Stimulated activated memory B cell treated with anti-CD40 and anti-IgM and Interleukin-4, amounts not matched to agents 10 μg/mL and 1 μg/mL and 100 μg/mL, for 72 hours (primary cell): ENCODE measurements around the gene SLC35B4.

Experiments
- ATAC-seq: fragments of 150-1000 bp; cut with Tn5 transposase; 2 replicates; pipeline ENCODE4 v1.10.0; 2021
- H3K27ac Mint-ChIP-seq: one replicate; pipeline ENCODE4 v1.8.0; 2022; ENCODE audit warnings: mild to moderate bottlenecking, mixed read lengths
- H3K27me3 Mint-ChIP-seq: one replicate; pipeline ENCODE4 v1.8.0; 2022; ENCODE audit warnings: mixed read lengths
- H3K36me3 Mint-ChIP-seq: one replicate; pipeline ENCODE4 v1.8.0; 2022; ENCODE audit warnings: mixed read lengths
- H3K4me1 Mint-ChIP-seq: one replicate; pipeline ENCODE4 v1.8.0; 2022; ENCODE audit warnings: mixed read lengths
- H3K4me3 Mint-ChIP-seq: one replicate; pipeline ENCODE4 v1.8.0; 2022; ENCODE audit warnings: mild to moderate bottlenecking, moderate library complexity, mixed read lengths
- H3K9me3 Mint-ChIP-seq: one replicate; pipeline ENCODE4 v1.8.0; 2022; ENCODE audit warnings: mixed read lengths

Gene SLC35B4

GRCh38 chr7:134343796-134344195 is 27.1 kb upstream of the SLC35B4 start:
- H3K27ac Mint-ChIP-seq: no peak overlapping the region
- no peak for ATAC-seq
- peaks cover 51% of the 10 kb centered on the region for H3K27me3 Mint-ChIP-seq
- H3K4me1 Mint-ChIP-seq: no peaks in the 10 kb centered on the region
- peaks cover 7% of the 10 kb centered on the region for H3K9me3 Mint-ChIP-seq
- no peak overlapping the region for H3K4me3 Mint-ChIP-seq
- no peaks in the 10 kb centered on the region for H3K36me3 Mint-ChIP-seq

GRCh38 chr7:134343136-134343535 is 26.4 kb upstream of the SLC35B4 start:
- no peak for ATAC-seq
- H3K36me3 Mint-ChIP-seq: no peaks in the 10 kb centered on the region
- peaks cover 9% of the 10 kb centered on the region for H3K9me3 Mint-ChIP-seq
- no peak overlapping the region for H3K27ac Mint-ChIP-seq
- no peaks in the 10 kb centered on the region for H3K4me1 Mint-ChIP-seq
- H3K27me3 Mint-ChIP-seq: peaks cover 49% of the 10 kb centered on the region
- H3K4me3 Mint-ChIP-seq: no peak overlapping the region

GRCh38 chr7:134339475-134339874 is 22.7 kb upstream of the SLC35B4 start:
- Mint-ChIP-seq H3K4me1 (no peaks in the 10 kb centered on the region), H3K27me3 (peaks cover 32% of the 10 kb centered on the region), H3K9me3 (peaks cover 9% of the 10 kb centered on the region), H3K27ac (no peak overlapping the region), H3K36me3 (no peaks in the 10 kb centered on the region), H3K4me3 (no peak overlapping the region)
- no peak for ATAC-seq

GRCh38 chr7:134337980-134338379 is 21.2 kb upstream of the SLC35B4 start:
- Mint-ChIP-seq H3K36me3 (no peaks in the 10 kb centered on the region), H3K27me3 (peaks cover 32% of the 10 kb centered on the region), H3K4me3 (no peak overlapping the region), H3K27ac (no peak overlapping the region), H3K9me3 (peaks cover 9% of the 10 kb centered on the region), H3K4me1 (no peaks in the 10 kb centered on the region)
- ATAC-seq: no peak

GRCh38 chr7:134334408-134334807 is 17.7 kb upstream of the SLC35B4 start:
- Mint-ChIP-seq H3K27me3 (peaks cover 28% of the 10 kb centered on the region), H3K9me3 (peaks cover 5% of the 10 kb centered on the region), H3K27ac (no peak overlapping the region), H3K4me1 (no peaks in the 10 kb centered on the region), H3K4me3 (no peak overlapping the region), H3K36me3 (no peaks in the 10 kb centered on the region)
- no peak for ATAC-seq

GRCh38 chr7:134333943-134334342 is 17.2 kb upstream of the SLC35B4 start:
- no peak for ATAC-seq
- Mint-ChIP-seq H3K36me3 (no peaks in the 10 kb centered on the region), H3K27me3 (peaks cover 23% of the 10 kb centered on the region), H3K4me1 (no peaks in the 10 kb centered on the region), H3K27ac (no peak overlapping the region), H3K4me3 (no peak overlapping the region), H3K9me3 (peaks cover 3% of the 10 kb centered on the region)

- H3K4me3 Mint-ChIP-seq: no peak overlapping the region
- no peak overlapping the region for H3K27ac Mint-ChIP-seq
- H3K4me1 Mint-ChIP-seq: peaks cover 4% of the 10 kb centered on the region
- H3K27me3 Mint-ChIP-seq: peaks cover 19% of the 10 kb centered on the region
- no peak for ATAC-seq
- no peaks in the 10 kb centered on the region for H3K9me3 Mint-ChIP-seq
- no peaks in the 10 kb centered on the region for H3K36me3 Mint-ChIP-seq
Measured at GRCh38 chr7:134332892-134333291, 16.2 kb upstream of the SLC35B4 start.

GRCh38 chr7:134331393-134331792 is 14.7 kb upstream of the SLC35B4 start:
- no peaks in the 10 kb centered on the region for H3K36me3 Mint-ChIP-seq
- H3K27ac Mint-ChIP-seq: no peak overlapping the region
- H3K27me3 Mint-ChIP-seq: peaks cover 8% of the 10 kb centered on the region
- no peak overlapping the region for H3K4me3 Mint-ChIP-seq
- H3K9me3 Mint-ChIP-seq: no peaks in the 10 kb centered on the region
- H3K4me1 Mint-ChIP-seq: peaks cover 6% of the 10 kb centered on the region
- no peak for ATAC-seq

- no peaks in the 10 kb centered on the region for H3K36me3 Mint-ChIP-seq
- H3K4me3 Mint-ChIP-seq: no peak overlapping the region
- no peaks in the 10 kb centered on the region for H3K9me3 Mint-ChIP-seq
- no peak overlapping the region for H3K27ac Mint-ChIP-seq
- peaks cover 8% of the 10 kb centered on the region for H3K27me3 Mint-ChIP-seq
- H3K4me1 Mint-ChIP-seq: peaks cover 6% of the 10 kb centered on the region
- ATAC-seq: no peak
Measured at GRCh38 chr7:134330974-134331373, 14.2 kb upstream of the SLC35B4 start.

GRCh38 chr7:134329614-134330346 is 13.1 kb upstream of the SLC35B4 start:
- H3K4me1 Mint-ChIP-seq: peaks cover 6% of the 10 kb centered on the region
- H3K27ac Mint-ChIP-seq: no peak overlapping the region
- H3K9me3 Mint-ChIP-seq: no peaks in the 10 kb centered on the region
- ATAC-seq: no peak
- no peak overlapping the region for H3K4me3 Mint-ChIP-seq
- H3K27me3 Mint-ChIP-seq: peaks cover 8% of the 10 kb centered on the region
- no peaks in the 10 kb centered on the region for H3K36me3 Mint-ChIP-seq

- H3K4me3 Mint-ChIP-seq: no peak overlapping the region
- peaks cover 2% of the 10 kb centered on the region for H3K9me3 Mint-ChIP-seq
- peaks cover 6% of the 10 kb centered on the region for H3K4me1 Mint-ChIP-seq
- H3K27ac Mint-ChIP-seq: no peak overlapping the region
- H3K27me3 Mint-ChIP-seq: peaks cover 13% of the 10 kb centered on the region
- no peak for ATAC-seq
- H3K36me3 Mint-ChIP-seq: no peaks in the 10 kb centered on the region
Measured at GRCh38 chr7:134328900-134329299, 12.2 kb upstream of the SLC35B4 start.

GRCh38 chr7:134327896-134328295 is 11.2 kb upstream of the SLC35B4 start:
- ATAC-seq: peak; percentile 81
- Mint-ChIP-seq H3K4me3 (no peak overlapping the region), H3K27ac (no peak overlapping the region)

GRCh38 chr7:134324107-134324506 is 7.4 kb upstream of the SLC35B4 start:
- Mint-ChIP-seq H3K4me3 (no peak overlapping the region), H3K4me1 (peaks cover 6% of the 10 kb centered on the region), H3K27me3 (peaks cover 14% of the 10 kb centered on the region), H3K27ac (no peak overlapping the region), H3K9me3 (peaks cover 2% of the 10 kb centered on the region), H3K36me3 (no peaks in the 10 kb centered on the region)
- ATAC-seq: no peak

More at GRCh38 chr7:134327896-134328295, 11.2 kb upstream of the SLC35B4 start:
- Mint-ChIP-seq H3K27me3 (peaks cover 22% of the 10 kb centered on the region), H3K9me3 (peaks cover 2% of the 10 kb centered on the region), H3K4me1 (peaks cover 6% of the 10 kb centered on the region), H3K36me3 (no peaks in the 10 kb centered on the region)

GRCh38 chr7:134320201-134320600 is 3.5 kb upstream of the SLC35B4 start:
- no peak for ATAC-seq
- Mint-ChIP-seq H3K4me1 (peaks cover 14% of the 10 kb centered on the region), H3K36me3 (no peaks in the 10 kb centered on the region), H3K27ac (no peak overlapping the region), H3K9me3 (peaks cover 2% of the 10 kb centered on the region), H3K4me3 (no peak overlapping the region), H3K27me3 (peaks cover 14% of the 10 kb centered on the region)

- Mint-ChIP-seq H3K36me3 (no peaks in the 10 kb centered on the region), H3K27ac (no peak overlapping the region), H3K4me1 (peaks cover 14% of the 10 kb centered on the region), H3K27me3 (peaks cover 5% of the 10 kb centered on the region), H3K9me3 (no peaks in the 10 kb centered on the region), H3K4me3 (no peak overlapping the region)
- no peak for ATAC-seq
Measured at GRCh38 chr7:134318443-134318842, 1.7 kb upstream of the SLC35B4 start.

- no peaks in the 10 kb centered on the region for H3K27me3 Mint-ChIP-seq
- H3K4me3 Mint-ChIP-seq: peak overlapping the region; percentile 98
- H3K4me1 Mint-ChIP-seq: peaks cover 14% of the 10 kb centered on the region
- no peak for ATAC-seq
- H3K27ac Mint-ChIP-seq: peak overlapping the region; percentile 87
- H3K9me3 Mint-ChIP-seq: no peaks in the 10 kb centered on the region
- no peaks in the 10 kb centered on the region for H3K36me3 Mint-ChIP-seq
Measured at GRCh38 chr7:134317434-134317833, 704 bp upstream of the SLC35B4 start.
